HG02571 (cell line): Measurements from ENCODE around the gene SERPINH1.

Source experiments
- ATAC-seq: cut with Tn5 transposase; IDR thresholded peaks from one replicate; pipeline ENCODE4 v1.9.1; 2021; ENCODE audit warnings: mild to moderate bottlenecking, moderate library complexity; ENCODE audit not compliant: unreplicated experiment

SERPINH1 gene

GRCh38 chr11:75554258-75555022 lies 7.6 kb upstream of the SERPINH1 start:
- no peak for ATAC-seq

- ATAC-seq, result no peak
Measured at GRCh38 chr11:75555079-75555811, 6.8 kb upstream of the SERPINH1 start.

- no peak for ATAC-seq
Measured at GRCh38 chr11:75556275-75556674, 5.8 kb upstream of the SERPINH1 start.

GRCh38 chr11:75557666-75558494 lies 4.2 kb upstream of the SERPINH1 start:
- no peak for ATAC-seq

- ATAC-seq, result no peak
Measured at GRCh38 chr11:75558939-75559843, 2.9 kb upstream of the SERPINH1 start.

GRCh38 chr11:75560644-75561043 lies 1.4 kb upstream of the SERPINH1 start:
- no peak for ATAC-seq

- peak; percentile 14 for ATAC-seq
Measured at GRCh38 chr11:75561426-75562047, 516 bp upstream of the SERPINH1 start.

- ATAC-seq, result no peak
Measured at GRCh38 chr11:75562836-75563484, 907 bp downstream of the SERPINH1 start.

- ATAC-seq, result no peak
Measured at GRCh38 chr11:75563501-75563977, 1.5 kb downstream of the SERPINH1 start.

- ATAC-seq, result no peak
Measured at GRCh38 chr11:75563978-75564552, 2.0 kb downstream of the SERPINH1 start.

- ATAC-seq, result no peak
Measured at GRCh38 chr11:75565221-75565814, 3.3 kb downstream of the SERPINH1 start.

GRCh38 chr11:75565916-75566762 lies 4.1 kb downstream of the SERPINH1 start:
- no peak for ATAC-seq

- ATAC-seq, result no peak
Measured at GRCh38 chr11:75566763-75567279, 4.8 kb downstream of the SERPINH1 start.

- no peak for ATAC-seq
Measured at GRCh38 chr11:75567971-75568370, 5.9 kb downstream of the SERPINH1 start.

GRCh38 chr11:75568616-75569219 lies 6.7 kb downstream of the SERPINH1 start:
- no peak for ATAC-seq

- no peak for ATAC-seq
Measured at GRCh38 chr11:75570559-75571139, 8.6 kb downstream of the SERPINH1 start.

- ATAC-seq, result no peak
Measured at GRCh38 chr11:75571625-75572024, 9.6 kb downstream of the SERPINH1 start.
